ENCODE results near the gene PSMB11. TPM values are rescaled to one million over a fixed set of nuclear protein-coding genes. Genes with fewer than 3 reads are reported as not detected.
A peak's percentile ranks its signal among the peaks of the same experiment; 100 is the strongest.

The PSMB11 gene
- total RNA-seq, 6 donors from 2014 or later, result not detected

DNA sequence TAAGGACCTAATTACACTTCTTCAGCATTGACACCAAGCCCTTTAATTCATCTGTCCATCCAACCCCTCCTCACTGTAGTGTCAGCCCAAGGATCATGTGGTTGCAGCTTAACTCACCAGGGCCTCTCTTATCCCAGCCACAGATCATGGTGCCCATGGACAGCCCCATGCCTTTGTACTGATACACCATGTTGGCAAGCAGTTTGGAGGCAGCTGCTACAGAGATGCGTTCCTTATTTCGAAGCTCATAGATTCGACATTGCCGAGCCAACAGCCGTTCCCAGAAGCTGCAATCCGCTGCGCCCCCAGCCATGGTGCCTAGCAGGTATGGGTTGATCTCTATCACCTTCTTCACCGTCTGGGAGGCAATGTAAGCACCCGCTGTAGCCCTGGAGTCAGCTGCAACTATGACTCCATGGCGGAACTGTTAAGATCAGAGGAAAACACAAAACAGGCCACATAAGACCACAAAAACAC is 8.7 kb upstream of the PSMB11 start:
- Histone ChIP-seq H3K27ac (no peak overlapping the region), H3K4me1 (peaks cover 9 to 20% (median 17%) of the 10 kb centered on the region in 4 donors), H3K27me3 (no peaks in the 10 kb centered on the region), H3K36me3 (peaks cover 15 to 45% (median 31%) of the 10 kb centered on the region in 4 donors), H3K4me3 (peak overlapping the region in 1 of 4 donors; percentile 60), H3K9me3 (no peaks in the 10 kb centered on the region)
- no peak for DNase-seq
- no peak for ATAC-seq (ENCODE audit: low FRiP score in 2 of 2)
- TF ChIP-seq EP300 (IDR thresholded peaks at IDR 0.05), result no peak
- no peak for TF ChIP-seq POLR2A (IDR thresholded peaks at IDR 0.05)
- TF ChIP-seq POLR2AphosphoS5 (IDR thresholded peaks at IDR 0.05), result no peak
- TF ChIP-seq, protein P1, sequence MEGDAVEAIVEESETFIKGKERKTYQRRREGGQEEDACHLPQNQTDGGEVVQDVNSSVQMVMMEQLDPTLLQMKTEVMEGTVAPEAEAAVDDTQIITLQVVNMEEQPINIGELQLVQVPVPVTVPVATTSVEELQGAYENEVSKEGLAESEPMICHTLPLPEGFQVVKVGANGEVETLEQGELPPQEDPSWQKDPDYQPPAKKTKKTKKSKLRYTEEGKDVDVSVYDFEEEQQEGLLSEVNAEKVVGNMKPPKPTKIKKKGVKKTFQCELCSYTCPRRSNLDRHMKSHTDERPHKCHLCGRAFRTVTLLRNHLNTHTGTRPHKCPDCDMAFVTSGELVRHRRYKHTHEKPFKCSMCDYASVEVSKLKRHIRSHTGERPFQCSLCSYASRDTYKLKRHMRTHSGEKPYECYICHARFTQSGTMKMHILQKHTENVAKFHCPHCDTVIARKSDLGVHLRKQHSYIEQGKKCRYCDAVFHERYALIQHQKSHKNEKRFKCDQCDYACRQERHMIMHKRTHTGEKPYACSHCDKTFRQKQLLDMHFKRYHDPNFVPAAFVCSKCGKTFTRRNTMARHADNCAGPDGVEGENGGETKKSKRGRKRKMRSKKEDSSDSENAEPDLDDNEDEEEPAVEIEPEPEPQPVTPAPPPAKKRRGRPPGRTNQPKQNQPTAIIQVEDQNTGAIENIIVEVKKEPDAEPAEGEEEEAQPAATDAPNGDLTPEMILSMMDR (IDR thresholded peaks at IDR 0.05), result no peak
- 89 to 97% methylated on average over 10 of the region's 10 CpGs for WGBS, 2 donors

DNA sequence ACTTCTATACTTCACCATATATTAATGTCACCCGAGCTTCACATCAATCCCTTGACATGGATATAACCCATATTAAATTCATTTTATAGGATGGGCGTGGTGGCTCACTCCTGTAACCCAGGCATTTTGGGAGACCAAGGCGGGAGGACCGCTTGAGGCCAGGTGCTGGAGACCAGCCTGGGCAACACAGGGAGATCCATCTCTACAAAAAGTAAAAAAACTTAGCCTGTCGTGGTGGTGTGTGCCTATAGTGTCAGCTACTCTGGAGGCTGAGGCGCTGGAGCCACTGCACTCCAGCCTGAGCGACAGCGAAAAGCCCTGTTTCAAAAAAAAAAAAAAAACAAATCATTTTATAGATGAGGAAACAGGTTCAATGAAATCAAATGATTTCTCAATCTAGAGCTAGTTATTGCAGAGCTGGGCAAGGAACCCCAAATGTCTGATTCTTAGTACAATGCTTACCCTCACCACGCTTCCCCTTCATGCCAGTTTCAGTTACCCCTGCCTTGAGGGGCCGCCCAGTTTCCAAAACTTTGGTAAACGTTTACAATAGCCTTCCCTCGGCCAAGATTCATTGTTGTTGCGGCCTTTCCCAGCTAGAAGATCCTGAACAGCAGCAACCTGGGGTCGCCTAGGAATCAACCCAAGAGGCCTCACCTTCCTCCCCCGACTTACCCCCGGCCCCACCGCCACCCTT is 8.1 kb upstream of the PSMB11 start:
- H3K9me3 ChIP-seq, result no peaks in the 10 kb centered on the region
- H3K4me1 ChIP-seq, result peaks cover 9 to 16% (median 14%) of the 10 kb centered on the region in 4 donors
- TF ChIP-seq EP300 (IDR thresholded peaks at IDR 0.05) (no peak), POLR2A (IDR thresholded peaks at IDR 0.05) (no peak), POLR2AphosphoS5 (IDR thresholded peaks at IDR 0.05) (no peak)
- TF ChIP-seq, protein P1 (IDR thresholded peaks at IDR 0.05), result no peak
- WGBS, 2 donors, result 39 to 49% methylated on average over 14 to 17 of the region's 17 CpGs
- peaks cover 15 to 38% (median 28%) of the 10 kb centered on the region in 4 donors for H3K36me3 ChIP-seq
- H3K27ac ChIP-seq, result peak overlapping the region; percentile 88 to 93 (median 92)
- ATAC-seq (ENCODE audit: low FRiP score in 2 of 2) (no peak), DNase-seq (no peak)
- peak overlapping the region; percentile 60 to 81 (median 61) for H3K4me3 ChIP-seq
- no peaks in the 10 kb centered on the region for H3K27me3 ChIP-seq

DNA sequence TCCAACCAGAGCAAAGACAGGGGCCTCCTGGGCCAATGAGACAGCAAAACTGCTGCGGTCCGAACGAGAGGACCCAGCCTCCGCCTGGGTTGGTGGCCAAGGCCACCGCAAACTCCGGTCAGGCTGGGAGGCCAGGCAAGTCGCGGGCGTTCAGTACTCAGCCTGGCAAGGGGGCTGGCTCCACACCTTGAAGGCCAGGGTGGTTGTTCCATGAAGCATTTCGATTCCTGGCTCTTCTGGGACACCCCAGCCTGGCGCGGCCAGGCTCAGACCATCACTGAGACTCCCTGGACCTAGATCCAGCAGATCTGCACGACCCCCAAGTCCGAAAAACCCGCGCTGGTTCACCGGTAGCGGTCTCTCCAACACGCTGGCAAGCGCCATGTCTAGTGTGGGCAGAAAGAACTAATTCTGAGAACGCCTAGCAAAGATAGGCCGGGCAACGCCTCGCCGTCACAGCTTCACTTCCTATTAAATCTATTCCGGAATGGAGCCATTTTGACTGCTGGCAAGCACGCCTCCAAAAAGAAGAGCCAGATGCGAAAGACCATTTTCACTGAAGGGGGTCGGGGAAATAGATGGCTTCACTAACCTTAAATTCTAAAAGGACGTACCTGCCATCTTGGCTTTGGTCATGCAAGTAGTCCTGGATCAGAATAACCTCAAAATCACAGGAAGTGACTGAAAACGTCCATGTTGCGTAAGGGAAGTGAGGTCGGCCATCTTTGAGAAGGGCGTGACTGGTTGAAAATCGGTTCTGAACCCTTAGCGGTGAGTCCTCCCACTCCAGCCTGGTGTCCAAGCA is 7.3 kb upstream of the PSMB11 start, which contains the start of gene PSMB5:
Gene PSMB5 (minus strand): TSS at position 403 of the 805 bp plus-strand sequence. CDS start 19 bp downstream, at position 384.
- Histone ChIP-seq H3K27me3 (no peaks in the 10 kb centered on the region), H3K4me1 (peaks cover 9 to 15% (median 13%) of the 10 kb centered on the region in 4 donors), H3K36me3 (peaks cover 15 to 34% (median 23%) of the 10 kb centered on the region in 4 donors), H3K4me3 (peak within 1 kb of the TSS; percentile 60 to 81 (median 61)), H3K27ac (peak within 1 kb of the TSS; percentile 88 to 93 (median 92)), H3K9me3 (no peaks in the 10 kb centered on the region)
- TF ChIP-seq POLR2A (IDR thresholded peaks at IDR 0.05) (peak in 3 of 4 donors; percentile 32 to 69 (median 43)), EP300 (IDR thresholded peaks at IDR 0.05) (no peak), POLR2AphosphoS5 (IDR thresholded peaks at IDR 0.05) (peak; percentile 70 to 85)
- TF ChIP-seq, protein P1 (IDR thresholded peaks at IDR 0.05), result peak in 1 of 6 experiments; percentile 35
- DNase-seq (peak; percentile 80 to 93), ATAC-seq (ENCODE audit: low FRiP score in 2 of 2) (peak; percentile 98 to 99)
- 1% methylated on average over 23 to 27 of the region's 36 CpGs for WGBS, 2 donors

DNA sequence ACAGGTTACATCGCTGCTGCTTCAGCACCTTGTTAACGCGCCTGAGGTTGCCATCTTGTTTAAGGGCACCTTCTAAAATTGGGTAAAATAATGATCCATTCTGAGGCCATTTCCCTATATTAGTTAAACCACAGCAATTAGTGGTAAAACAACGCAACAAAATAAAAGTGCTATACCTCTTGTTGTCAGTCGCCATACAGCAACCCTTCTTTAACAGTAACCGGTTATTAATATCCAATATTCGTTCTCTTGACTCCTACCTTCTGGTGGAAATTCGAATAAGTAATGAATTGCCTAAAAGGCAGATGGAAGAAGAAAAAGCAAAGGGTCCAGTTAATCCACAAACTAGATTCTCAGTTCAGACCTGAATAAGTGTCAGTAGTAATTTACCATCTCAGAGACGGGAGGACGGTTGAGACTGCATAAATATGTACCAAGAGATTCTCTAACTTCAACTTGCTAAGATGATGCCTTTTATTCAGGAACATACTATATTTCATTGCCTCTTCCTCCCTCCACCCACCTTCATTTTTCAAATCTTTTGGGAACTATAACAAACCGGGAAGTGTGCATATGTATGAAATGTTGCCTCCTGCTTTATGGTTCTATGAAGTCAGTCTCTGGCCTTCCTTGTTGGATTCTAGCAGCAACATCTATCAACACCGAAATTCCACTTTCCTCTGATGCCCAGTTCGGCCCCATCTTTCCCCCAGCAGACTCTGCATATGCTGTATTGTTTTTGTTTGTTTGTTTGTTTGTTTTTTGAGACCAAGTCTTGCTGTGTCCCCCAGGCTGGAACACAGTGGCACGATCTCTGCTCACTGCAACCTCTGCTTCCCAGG is 6.5 kb upstream of the PSMB11 start:
- Histone ChIP-seq H3K36me3 (peaks cover 15 to 29% (median 22%) of the 10 kb centered on the region in 4 donors), H3K27ac (peak overlapping the region; percentile 88 to 93 (median 92)), H3K4me1 (peaks cover 9 to 15% (median 13%) of the 10 kb centered on the region in 4 donors), H3K9me3 (no peaks in the 10 kb centered on the region), H3K4me3 (peak overlapping the region in 3 of 4 donors; percentile 60 to 62 (median 60)), H3K27me3 (no peaks in the 10 kb centered on the region)
- 68 to 71% methylated on average over 14 of the region's 14 CpGs for WGBS, 2 donors
- ATAC-seq (ENCODE audit: low FRiP score in 2 of 2), result no peak
- DNase-seq, result no peak
- no peak for TF ChIP-seq POLR2AphosphoS5 (IDR thresholded peaks at IDR 0.05)
- TF ChIP-seq POLR2A (IDR thresholded peaks at IDR 0.05), result no peak
- TF ChIP-seq, protein P1 (IDR thresholded peaks at IDR 0.05), result peak in 2 of 6 experiments; percentile 29 to 37
- no peak for TF ChIP-seq EP300 (IDR thresholded peaks at IDR 0.05)
